ENCODE results near the gene ST6GAL1. TPM values are rescaled to one million over a fixed set of nuclear protein-coding genes. Genes with fewer than 3 reads are reported as not detected.

The ST6GAL1 gene
- total and polyA plus RNA-seq, 2 of the 13 experiments (the other 11 are each of a cell fraction or from before 2014, with no cell fraction given): 79.9 to 164 TPM

- Histone ChIP-seq H3K27me3 (ENCODE audit: control insufficient read depth in 1 of 2, insufficient read depth in 2 of 2, low read length in 2 of 2) (no peaks in the 10 kb centered on the region), H3K4me2 (ENCODE audit: low read depth, low read length) (no peak overlapping the region), H4K20me1 (ENCODE audit: insufficient read depth, low read length) (peaks cover 8% of the 10 kb centered on the region), H3K9me3 (ENCODE audit: low read length) (no peaks in the 10 kb centered on the region), H3K4me3 (replicated peaks in 1 of 3; ENCODE audit: insufficient read depth in 1 of 3, low read depth in 2 of 3, low read length in 3 of 3) (no peak overlapping the region), H3K27ac (ENCODE audit: extremely low read length, insufficient read depth, low read length) (peak overlapping the region; percentile 21), H2AFZ (ENCODE audit: low read length) (no peak overlapping the region), H3K4me1 (ENCODE audit: insufficient read depth, low read length) (peaks cover 32% of the 10 kb centered on the region), H3K36me3 (replicated peaks in 1 of 2; ENCODE audit: control insufficient read depth in 1 of 2, insufficient read depth in 2 of 2, low read length in 2 of 2) (peaks cover 48 to 83% of the 10 kb centered on the region in 2 experiments), H3K79me2 (ENCODE audit: insufficient read depth, low read length) (peaks cover 8% of the 10 kb centered on the region), H3K9ac (ENCODE audit: insufficient read depth, low read depth, low read length) (no peak overlapping the region)
- WGBS (ENCODE audit: low lambda C conversion rate): 79% methylated on average over 4 of the region's 5 CpGs
- intact Hi-C loops (cut with micrococcal nuclease; ENCODE audit: unreplicated experiment): no loop called here
- FAIRE-seq: no peak
- POLR2A ChIA-PET: no interaction called here
- no peak for DNase-seq (ENCODE audit: low spot score)
- in situ Hi-C loops (cut with HindIII; ENCODE audit: extremely low pct_ligation_motif_present, low pct_unique_long_range_greater_than_20kb): no loop called here
- TF ChIP-seq CBX1 (IDR thresholded peaks at IDR 0.05; ENCODE audit: low read depth): no peak
- TF ChIP-seq HMG20A (CRISPR knock-in tag; IDR thresholded peaks at IDR 0.05; ENCODE audit: borderline replicate concordance): no peak
- TF ChIP-seq SNAPC2 (CRISPR knock-in tag; IDR thresholded peaks at IDR 0.05): no peak
- TF ChIP-seq SSRP1 (CRISPR knock-in tag; IDR thresholded peaks at IDR 0.05): no peak
- TF ChIP-seq, protein P1, sequence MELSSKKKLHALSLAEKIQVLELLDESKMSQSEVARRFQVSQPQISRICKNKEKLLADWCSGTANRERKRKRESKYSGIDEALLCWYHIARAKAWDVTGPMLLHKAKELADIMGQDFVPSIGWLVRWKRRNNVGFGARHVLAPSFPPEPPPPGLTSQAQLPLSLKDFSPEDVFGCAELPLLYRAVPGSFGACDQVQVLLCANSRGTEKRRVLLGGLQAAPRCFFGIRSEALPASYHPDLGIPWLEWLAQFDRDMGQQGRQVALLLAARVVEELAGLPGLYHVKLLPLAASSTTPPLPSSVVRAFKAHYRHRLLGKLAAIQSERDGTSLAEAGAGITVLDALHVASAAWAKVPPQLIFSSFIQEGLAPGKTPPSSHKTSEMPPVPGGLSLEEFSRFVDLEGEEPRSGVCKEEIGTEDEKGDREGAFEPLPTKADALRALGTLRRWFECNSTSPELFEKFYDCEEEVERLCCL (CRISPR knock-in tag; IDR thresholded peaks at IDR 0.05; ENCODE audit: borderline replicate concordance): no peak
- no peak for TF ChIP-seq ZNF614 (CRISPR knock-in tag; IDR thresholded peaks at IDR 0.05; ENCODE audit: borderline replicate concordance)
- no peak for TF ChIP-seq GTF2F1 (IDR thresholded peaks at IDR 0.05; ENCODE audit: low read length)
- TF ChIP-seq, protein P2, sequence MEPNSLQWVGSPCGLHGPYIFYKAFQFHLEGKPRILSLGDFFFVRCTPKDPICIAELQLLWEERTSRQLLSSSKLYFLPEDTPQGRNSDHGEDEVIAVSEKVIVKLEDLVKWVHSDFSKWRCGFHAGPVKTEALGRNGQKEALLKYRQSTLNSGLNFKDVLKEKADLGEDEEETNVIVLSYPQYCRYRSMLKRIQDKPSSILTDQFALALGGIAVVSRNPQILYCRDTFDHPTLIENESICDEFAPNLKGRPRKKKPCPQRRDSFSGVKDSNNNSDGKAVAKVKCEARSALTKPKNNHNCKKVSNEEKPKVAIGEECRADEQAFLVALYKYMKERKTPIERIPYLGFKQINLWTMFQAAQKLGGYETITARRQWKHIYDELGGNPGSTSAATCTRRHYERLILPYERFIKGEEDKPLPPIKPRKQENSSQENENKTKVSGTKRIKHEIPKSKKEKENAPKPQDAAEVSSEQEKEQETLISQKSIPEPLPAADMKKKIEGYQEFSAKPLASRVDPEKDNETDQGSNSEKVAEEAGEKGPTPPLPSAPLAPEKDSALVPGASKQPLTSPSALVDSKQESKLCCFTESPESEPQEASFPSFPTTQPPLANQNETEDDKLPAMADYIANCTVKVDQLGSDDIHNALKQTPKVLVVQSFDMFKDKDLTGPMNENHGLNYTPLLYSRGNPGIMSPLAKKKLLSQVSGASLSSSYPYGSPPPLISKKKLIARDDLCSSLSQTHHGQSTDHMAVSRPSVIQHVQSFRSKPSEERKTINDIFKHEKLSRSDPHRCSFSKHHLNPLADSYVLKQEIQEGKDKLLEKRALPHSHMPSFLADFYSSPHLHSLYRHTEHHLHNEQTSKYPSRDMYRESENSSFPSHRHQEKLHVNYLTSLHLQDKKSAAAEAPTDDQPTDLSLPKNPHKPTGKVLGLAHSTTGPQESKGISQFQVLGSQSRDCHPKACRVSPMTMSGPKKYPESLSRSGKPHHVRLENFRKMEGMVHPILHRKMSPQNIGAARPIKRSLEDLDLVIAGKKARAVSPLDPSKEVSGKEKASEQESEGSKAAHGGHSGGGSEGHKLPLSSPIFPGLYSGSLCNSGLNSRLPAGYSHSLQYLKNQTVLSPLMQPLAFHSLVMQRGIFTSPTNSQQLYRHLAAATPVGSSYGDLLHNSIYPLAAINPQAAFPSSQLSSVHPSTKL (CRISPR knock-in tag; IDR thresholded peaks at IDR 0.05): no peak
- TF ChIP-seq SOX5 (CRISPR knock-in tag; IDR thresholded peaks at IDR 0.05; ENCODE audit: borderline replicate concordance): no peak
- no peak for TF ChIP-seq NBN (conservative IDR thresholded peaks at IDR 0.05)
- no peak for TF ChIP-seq ZNF17 (CRISPR knock-in tag; IDR thresholded peaks at IDR 0.05)
- TF ChIP-seq NKX3-1 (CRISPR knock-in tag; IDR thresholded peaks at IDR 0.05): no peak
- TF ChIP-seq SRSF9 (IDR thresholded peaks at IDR 0.05; ENCODE audit: borderline replicate concordance, insufficient read depth, low read depth, low read length, poor library complexity, severe bottlenecking): no peak
- no peak for TF ChIP-seq HOXD1 (CRISPR knock-in tag; IDR thresholded peaks at IDR 0.05)
- no peak for TF ChIP-seq EZH2 (conservative IDR thresholded peaks at IDR 0.05; ENCODE audit: low read depth, low read length)
- no peak for TF ChIP-seq ZBTB38 (CRISPR knock-in tag; IDR thresholded peaks at IDR 0.05)
- no peak for TF ChIP-seq MIXL1 (CRISPR knock-in tag; IDR thresholded peaks at IDR 0.05)
- TF ChIP-seq NFE2L1 (CRISPR knock-in tag; IDR thresholded peaks at IDR 0.05; ENCODE audit: borderline replicate concordance): no peak
- TF ChIP-seq, protein P3, sequence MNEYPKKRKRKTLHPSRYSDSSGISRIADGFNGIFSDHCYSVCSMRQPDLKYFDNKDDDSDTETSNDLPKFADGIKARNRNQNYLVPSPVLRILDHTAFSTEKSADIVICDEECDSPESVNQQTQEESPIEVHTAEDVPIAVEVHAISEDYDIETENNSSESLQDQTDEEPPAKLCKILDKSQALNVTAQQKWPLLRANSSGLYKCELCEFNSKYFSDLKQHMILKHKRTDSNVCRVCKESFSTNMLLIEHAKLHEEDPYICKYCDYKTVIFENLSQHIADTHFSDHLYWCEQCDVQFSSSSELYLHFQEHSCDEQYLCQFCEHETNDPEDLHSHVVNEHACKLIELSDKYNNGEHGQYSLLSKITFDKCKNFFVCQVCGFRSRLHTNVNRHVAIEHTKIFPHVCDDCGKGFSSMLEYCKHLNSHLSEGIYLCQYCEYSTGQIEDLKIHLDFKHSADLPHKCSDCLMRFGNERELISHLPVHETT (CRISPR knock-in tag; conservative IDR thresholded peaks at IDR 0.05): no peak
- no peak for TF ChIP-seq CENPX (CRISPR knock-in tag; IDR thresholded peaks at IDR 0.05)
- no peak for ATAC-seq
- CTCF ChIA-PET (ENCODE audit: low intra/inter-chr PET ratio, low total read pairs): no interaction called here
- BruUV-seq (replicated peaks): no TSS peak
Observed at GRCh38 chr3:187073581-187074098, 143.3 kb downstream of the ST6GAL1 start.

Measured in HepG2 (cell line).